ENCODE data around the gene HP.

Gene HP

GRCh38 chr16:72092832-72093447, 38.6 kb downstream of the HP start:
- no peak for DNase-seq

DNA sequence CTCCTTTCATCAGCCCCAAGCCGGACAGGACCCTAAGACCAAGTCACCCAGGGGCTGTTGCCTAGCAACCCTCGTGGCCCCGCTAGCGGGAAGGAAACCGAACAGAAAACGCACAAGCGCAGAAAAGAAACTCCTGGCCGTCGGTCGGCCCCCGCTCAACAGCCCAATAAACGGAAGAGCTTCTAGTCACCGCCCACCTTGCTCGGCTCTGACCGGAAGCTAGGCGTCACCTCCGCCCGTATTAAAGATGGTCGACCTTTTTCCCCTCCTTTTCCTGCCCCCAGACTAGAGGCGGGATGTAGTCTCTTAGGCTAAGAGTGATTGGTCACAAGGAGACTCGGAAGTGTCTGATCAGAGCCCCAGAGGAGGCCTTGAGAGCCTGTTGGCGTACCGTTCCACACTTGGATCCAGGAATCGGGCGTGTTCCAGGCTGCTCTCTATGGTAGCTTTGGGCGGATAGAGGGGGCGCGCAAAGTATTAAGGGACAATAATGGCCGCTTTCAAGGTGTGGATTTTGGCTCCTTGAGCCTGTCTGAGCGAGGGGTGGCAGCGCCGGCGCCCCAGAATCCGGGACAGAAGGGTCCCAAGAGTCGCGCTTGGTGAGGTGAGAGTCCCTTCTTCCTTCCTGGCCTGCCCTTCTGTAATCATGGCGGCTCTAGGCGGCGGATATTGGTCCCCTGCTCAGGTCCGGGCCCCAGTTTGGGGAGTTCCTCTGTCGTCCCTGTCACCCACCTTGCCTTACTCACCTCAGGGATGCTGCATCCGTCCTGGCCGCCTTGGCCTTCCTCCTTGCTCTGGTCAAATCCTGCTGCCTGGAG, 39.4 kb downstream of the HP start, which contains the start of the genes DHX38 and TXNL4B:
TSS of gene DHX38 (plus strand) at position 400 of the 818 bp plus-strand sequence. CDS start 2,311 bp downstream, outside the sequence.
TSS of gene TXNL4B (minus strand) at position 173 of the 818 bp plus-strand sequence. CDS start 2,871 bp downstream, outside the sequence.
- DNase-seq: peak; percentile 80 to 92

- DNase-seq: peak in 1 of 2 experiments; percentile 73
These were observed 39.9 kb downstream of the HP start for GRCh38 chr16:72094266-72094610.

DNA sequence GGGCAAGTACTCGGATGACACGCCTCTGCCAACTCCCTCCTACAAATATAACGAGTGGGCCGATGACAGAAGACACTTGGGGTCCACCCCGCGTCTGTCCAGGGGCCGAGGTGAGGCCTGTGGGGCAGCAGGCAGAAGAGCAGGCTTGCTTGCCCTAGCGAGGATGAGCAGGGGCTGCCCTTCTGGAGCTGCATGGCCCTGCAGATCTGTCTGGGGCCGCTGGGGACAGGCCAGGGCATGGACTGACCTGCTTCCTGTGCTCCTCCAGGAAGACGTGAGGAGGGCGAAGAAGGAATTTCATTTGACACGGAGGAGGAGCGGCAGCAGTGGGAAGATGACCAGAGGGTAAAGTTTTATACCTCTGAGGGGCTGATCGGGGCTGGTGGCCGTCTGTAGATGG, 44.6 kb downstream of the HP start:
- DNase-seq: no peak

DNA sequence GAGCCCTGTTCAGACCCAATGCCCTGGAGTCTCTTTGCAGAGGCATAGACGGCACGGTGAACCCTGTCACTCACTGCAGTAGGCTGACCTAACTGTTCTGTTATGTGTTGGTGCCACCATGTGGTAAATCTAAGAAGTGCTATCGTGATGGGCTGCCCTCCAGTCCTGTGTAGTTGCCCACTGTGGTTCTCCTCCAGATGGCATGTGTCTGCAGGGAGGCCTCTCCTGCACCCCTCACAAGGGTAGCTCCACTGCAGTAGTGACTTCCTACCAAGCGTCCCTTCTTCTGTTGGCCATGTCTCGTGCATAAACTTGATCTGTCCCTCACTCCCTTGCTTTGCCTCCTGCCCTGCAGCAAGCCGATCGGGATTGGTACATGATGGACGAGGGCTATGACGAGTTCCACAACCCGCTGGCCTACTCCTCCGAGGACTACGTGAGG, 45.1 kb downstream of the HP start:
- peak; percentile 14 to 24 for DNase-seq

DNA sequence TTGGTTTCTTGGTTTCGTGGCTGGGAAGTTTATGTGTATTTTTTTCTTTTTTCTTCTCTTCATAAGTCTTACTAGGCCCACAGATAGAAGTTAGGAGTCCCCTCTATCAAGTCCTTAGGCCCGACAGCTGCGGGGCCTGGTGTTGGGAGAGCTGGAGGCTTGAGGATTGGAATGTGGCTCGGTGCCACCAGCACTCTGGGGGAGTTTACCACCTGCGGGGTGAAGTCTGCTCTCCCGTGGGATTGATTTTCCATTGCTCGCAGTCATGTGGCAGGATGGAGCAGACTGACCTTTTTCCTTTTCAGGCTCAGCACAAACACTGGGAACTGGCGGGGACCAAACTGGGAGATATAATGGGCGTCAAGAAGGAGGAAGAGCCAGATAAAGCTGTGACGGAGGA, 46.9 kb downstream of the HP start:
- no peak for DNase-seq

- DNase-seq: no peak
These were observed 50.6 kb downstream of the HP start for GRCh38 chr16:72104905-72105304.

DNA sequence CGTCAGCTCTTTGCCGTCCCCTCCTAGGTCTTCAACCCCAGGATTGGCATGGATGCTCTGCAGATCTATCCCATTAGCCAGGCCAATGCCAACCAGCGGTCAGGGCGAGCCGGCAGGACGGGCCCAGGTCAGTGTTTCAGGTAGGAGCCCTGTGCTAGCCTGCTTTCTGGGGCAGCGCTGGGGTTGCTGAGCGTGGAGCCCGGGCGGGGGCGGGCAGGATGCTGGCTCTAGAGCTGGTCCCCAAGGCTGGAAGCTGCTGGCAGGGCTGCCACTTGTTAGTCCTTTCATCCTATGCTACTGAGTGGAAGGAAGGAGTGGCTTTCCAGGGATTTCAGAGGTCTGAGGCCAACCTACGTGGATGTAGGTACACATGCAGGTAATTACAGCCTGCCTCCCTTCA, 51.7 kb downstream of the HP start:
- DNase-seq: no peak

DNA sequence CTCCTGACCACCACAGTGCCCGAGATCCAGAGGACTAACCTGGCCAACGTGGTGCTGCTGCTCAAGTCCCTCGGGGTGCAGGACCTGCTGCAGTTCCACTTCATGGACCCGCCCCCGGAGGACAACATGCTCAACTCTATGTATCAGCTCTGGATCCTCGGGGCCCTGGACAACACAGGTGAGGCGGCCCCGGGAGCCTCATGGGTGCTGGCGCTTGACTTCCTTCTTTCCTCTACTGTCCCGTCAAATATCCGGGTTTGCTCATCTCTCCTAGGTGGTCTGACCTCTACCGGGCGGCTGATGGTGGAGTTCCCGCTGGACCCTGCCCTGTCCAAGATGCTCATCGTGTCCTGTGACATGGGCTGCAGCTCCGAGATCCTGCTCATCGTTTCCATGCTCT, 53.1 kb downstream of the HP start:
- DNase-seq: no peak

DNA sequence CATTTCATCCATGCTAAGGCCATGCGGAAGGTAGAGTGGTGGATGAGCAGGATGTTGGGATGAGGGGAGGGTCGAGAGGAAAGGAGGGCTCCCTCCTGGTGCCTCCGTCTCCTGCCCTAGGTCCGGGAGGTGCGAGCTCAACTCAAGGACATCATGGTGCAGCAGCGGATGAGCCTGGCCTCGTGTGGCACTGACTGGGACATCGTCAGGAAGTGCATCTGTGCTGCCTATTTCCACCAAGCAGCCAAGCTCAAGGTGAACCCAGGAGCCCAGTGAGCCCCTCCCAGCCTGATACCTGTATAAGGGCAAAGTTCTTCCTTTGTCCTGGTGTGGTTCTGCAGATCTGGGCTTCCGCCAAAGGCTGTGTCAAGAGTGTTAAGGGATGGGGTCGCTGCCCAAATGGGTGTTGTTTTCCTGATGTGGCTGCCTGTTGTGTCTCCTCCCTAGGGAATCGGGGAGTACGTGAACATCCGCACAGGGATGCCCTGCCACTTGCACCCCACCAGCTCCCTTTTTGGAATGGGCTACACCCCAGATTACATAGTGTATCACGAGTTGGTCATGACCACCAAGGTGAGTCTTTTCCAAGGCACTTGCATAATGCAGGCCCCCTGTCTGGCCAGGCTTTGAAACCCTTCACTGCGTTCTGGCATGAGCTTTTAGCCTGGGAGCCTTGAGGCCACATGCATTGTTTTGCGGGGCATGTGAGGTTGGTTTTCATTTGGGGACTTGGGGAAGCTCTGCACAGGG, 54.2 kb downstream of the HP start:
- DNase-seq: no peak

- no peak for DNase-seq
These were observed 55.0 kb downstream of the HP start for GRCh38 chr16:72109300-72109699.

DNA sequence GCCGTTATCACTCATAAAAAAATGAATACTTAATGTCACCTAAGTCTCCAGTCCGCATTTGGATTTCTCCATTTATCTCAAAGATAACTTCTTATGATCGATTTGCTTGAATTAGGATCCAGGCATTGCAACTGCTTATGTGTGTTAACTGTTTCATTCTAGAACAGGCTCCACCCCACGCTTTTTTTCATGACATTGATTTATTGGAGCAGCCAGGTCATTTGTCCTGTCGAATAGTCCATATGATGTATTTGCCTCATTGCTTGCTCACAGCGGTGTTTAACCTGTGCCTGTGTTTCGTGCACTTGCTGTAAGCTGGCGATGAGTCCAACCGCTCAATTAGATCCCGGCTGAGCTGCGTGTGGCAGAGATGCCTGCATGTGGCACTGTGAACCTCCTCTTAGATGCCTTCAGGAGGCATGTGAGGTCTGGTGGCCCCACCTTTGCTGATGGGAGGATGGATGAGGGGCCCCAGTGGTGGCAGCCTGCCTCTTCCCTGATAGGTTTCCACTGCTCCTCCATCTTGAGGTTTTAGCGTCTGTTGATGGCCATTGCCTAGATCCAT, 55.7 kb downstream of the HP start:
- no peak for DNase-seq

Data from stimulated activated CD4-positive, alpha-beta T cell treated with anti-CD3 and anti-CD28 coated beads, Interleukin-4, amount 100 ng/mL, for 4 hours (primary cell).